NCI-H510A (cell line): Measurements from ENCODE around the gene RNU1-1.
A peak's percentile ranks its signal among the peaks of the same experiment; 100 is the strongest.
"Not testable (repeated sequence)": the region's sequence is repeated elsewhere in the genome, so short reads cannot be mapped to it uniquely, and the experiment has no call there.

Experiments used
- DNase-seq: peaks from one replicate; lab custom pipeline; 2025; lab: John Stamatoyannopoulos, UW

RNU1-1 gene

DNA sequence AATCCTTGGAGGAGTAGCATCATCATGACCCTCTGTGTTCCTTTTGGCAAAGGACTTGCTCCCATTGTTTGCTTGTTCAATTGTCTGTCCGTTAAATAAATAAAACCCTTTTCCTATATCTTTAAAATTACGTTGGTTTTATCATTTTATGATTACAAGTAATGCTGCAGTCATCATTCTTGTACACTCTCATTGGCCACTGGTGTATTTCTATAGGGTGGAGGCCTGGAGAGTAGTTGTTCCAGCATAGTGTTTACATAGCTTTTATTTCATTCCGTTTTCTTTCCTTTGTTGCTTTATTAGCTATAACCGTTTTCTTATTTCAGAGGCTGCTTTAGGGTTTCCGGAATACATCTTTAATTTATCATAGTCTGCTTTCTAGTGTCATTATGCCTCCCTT is 7.6 kb upstream of the RNU1-1 start:
- DNase-seq: not testable (repeated sequence)

GRCh38 chr1:16521288-16521583 is 7.2 kb upstream of the RNU1-1 start:
- no peak for DNase-seq

- not testable (repeated sequence) for DNase-seq
These were observed 6.6 kb upstream of the RNU1-1 start for GRCh38 chr1:16520435-16521287.

DNA sequence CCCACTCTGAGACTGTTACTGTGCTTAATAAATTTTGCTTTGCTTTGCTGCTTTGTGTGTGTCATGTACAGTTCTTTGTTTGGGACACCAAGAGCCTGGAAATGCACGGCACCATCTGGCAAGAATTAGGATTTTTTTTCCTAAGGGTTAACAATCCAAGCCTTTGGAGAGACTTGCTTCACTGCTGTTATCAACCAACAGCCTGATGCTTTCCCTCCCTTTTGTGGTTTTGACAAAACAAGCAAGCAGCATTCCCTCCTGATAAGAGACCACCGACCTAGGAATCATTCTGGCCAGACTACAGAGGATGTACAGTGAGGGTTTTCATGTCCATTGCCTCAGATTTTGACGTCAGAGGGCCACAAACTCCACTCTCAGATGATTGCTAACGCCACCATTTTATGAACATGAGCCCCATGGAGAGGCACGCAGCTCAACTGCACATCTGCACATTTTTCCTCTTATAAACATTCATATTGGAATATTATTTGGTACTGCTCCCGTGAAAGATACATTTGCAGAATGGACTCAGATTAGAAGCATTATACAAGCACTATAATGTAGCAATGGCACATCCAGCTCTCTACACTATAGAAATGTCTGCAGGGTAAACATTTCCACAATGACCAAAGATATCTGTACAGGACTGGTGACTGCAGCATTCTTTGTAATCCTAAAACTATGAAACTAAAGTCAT is 5.3 kb upstream of the RNU1-1 start:
- DNase-seq: not testable (repeated sequence)

DNA sequence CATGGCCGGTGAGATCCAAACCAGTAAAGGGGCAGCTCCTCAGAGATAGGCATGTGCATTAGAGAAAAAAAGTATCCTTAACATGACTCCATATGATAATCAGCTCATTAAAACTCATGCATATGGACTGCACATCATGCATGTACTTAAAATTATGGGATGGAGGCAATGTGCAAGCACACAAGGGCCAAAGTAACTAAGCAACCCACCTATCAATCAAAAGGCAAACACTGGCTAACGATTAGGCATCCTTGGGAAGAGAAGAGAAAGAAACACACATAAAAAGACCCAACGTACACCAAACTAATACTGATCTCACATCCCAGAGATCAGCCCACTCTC is 4.8 kb upstream of the RNU1-1 start:
- DNase-seq: not testable (repeated sequence)

- DNase-seq: not testable (repeated sequence)
These were observed 2.8 kb upstream of the RNU1-1 start for GRCh38 chr1:16516694-16517410.

DNA sequence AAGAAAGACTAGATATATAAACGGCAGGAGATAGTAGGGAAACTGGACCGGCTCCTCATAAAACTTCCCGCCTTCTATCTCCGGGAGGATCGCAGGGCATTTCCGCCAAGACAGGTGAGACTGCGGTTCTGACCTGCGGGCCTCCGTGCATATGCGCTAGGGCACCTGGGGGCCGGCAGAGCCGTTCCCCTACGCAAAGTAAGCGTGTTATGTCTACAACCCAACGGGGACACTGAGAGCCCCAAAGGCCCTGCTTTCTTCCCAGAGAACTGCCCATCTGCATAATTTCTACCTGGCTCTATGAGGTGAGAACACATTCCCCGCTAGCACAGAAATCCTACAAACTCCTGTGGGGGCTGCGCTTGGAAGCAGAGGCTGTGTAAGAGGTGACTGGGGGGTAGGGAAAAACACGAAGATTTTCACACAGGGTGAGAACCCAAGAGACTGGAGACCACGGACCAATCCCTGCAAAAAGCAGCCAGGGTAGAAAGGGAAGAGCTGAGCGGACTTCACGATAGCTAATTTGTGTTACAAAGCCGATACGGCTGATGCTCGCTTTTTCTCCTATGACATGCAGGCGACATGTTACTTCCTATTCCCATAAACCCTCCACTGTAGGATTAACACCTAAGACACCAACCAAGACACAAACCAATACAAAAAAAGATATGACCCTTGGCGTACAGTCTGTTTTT is 526 bp downstream of the RNU1-1 start:
- DNase-seq: peak; percentile 87

DNA sequence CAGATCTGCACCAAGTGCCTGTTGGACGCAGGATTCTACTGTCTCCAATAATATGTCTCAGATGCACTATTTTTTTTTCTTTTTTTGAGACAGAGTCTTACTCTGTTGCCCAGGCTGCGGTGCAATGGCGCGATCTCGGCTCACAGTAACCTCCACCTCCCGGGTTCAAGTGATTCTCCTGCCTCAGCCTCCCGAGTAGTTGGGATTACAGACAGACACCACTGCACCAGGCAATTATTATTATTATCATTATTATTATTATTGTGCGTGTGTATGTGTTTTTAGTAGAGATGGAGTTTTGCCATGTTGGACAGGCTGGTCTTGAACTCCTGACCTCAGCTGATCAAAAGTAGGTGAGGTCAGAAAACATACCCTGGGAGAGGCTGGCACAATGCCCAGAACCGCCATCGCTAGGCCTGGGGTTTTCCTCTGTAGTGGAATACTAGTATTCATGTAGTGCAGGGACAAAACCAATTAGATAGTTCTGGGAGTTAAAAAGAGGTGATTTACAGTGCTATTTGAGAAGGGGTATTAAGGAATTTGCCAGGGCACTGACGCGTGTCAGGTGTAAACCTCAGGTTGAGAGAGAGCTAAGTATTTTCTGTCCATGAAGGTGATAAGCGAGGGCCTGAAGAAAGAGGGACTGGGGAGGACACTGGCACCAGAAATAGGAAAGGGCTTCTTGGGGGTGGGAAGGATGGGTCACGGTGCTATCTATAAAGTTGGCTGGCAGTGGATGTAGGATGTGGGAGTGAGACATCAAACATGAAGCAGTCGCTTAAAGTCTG is 1.3 kb downstream of the RNU1-1 start:
- DNase-seq: not testable (repeated sequence)

- DNase-seq: not testable (repeated sequence)
These were observed 2.2 kb downstream of the RNU1-1 start for GRCh38 chr1:16511926-16512325.

- not testable (repeated sequence) for DNase-seq
These were observed 5.1 kb downstream of the RNU1-1 start for GRCh38 chr1:16508861-16509445.

- DNase-seq: not testable (repeated sequence)
These were observed 7.5 kb downstream of the RNU1-1 start for GRCh38 chr1:16506364-16507136.

DNA sequence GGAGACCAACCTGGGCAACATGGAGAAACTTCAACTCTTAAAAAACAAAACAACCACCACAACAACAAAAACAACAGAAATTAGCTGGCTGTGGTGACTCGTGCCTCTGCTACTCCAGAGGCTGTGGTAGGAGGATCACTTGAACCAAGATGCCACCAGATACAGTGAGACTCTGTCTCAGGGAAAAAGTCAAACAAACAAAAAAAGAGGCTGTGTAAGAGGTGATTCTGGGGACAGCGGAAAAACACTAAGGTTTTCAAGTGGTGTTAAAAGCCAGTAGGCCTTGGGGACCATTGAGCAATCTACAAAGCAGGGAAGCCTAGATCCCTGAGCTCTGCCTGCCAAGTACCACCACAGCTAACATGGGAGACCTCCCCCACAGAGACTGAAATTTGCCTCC is 8.2 kb downstream of the RNU1-1 start:
- DNase-seq: not testable (repeated sequence)

DNA sequence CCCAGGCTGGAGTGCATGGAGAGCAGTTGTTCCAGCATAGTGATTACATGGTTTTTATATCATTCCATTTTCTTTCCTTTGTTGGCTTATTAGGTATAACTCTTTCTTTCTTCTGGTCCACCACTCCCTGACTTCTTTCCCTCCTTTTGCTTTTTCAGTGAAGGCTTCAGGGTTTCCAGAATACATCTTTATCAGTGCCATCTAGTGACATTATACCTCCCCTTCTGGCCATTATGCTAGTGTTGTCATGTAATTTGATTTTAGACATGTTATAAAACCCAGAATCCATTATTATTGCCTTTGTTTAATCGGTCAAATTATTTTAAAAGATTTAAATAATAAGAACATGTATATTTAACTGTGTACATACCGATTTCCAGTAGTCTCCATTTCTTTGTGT is 10.6 kb downstream of the RNU1-1 start:
- DNase-seq: no peak

DNA sequence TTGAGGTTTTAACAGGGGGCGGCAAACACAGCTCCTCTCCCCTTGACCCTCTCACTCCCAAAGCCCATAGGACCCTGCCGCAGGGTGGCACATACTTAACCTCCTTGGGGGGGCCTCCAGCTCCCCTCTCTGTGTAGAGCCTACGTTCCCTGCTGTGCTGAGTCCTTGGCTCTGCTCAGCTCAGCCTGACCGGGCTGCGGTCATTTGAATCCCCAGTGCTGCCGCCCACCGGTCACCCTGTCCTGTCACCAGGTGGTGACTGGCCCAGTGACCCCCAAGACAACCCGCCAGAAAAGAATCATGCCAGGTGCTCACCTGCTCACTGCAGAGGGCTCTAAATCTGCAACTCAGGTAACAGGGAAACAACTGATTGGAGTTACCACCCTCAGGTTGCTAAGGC is 12.6 kb downstream of the RNU1-1 start:
- not testable (repeated sequence) for DNase-seq

GRCh38 chr1:16500975-16501374 is 13.1 kb downstream of the RNU1-1 start:
- DNase-seq: not testable (repeated sequence)

DNA sequence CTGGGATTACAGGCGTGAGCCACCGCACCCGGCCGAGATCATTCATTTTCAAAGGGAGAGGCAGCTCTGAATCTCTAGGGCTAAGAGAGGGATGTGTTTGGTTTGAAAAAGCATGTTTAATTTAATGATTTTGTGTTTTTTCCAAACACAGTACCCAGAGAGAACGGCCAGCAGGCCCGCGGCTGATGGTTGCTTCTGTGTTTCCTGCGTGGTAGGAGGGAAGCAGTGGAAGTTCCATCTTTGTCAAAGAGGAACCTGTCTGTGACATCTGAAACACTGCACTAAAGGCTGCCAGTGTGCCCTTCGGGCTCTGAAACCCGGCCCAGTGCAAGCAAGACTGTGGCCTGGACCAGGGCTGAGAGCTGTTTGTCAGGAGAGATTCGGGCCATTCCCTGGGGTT is 13.6 kb downstream of the RNU1-1 start:
- not testable (repeated sequence) for DNase-seq

GRCh38 chr1:16498573-16499413 is 15.3 kb downstream of the RNU1-1 start:
- peak; percentile 96 for DNase-seq

- not testable (repeated sequence) for DNase-seq
These were observed 16.0 kb downstream of the RNU1-1 start for GRCh38 chr1:16498047-16498446.

- DNase-seq: not testable (repeated sequence)
These were observed 16.6 kb downstream of the RNU1-1 start for GRCh38 chr1:16497474-16497904.
